Adrenal gland (tissue), 12 donors: ENCODE data around the gene SFMBT1. TPM values are rescaled to one million over a fixed set of nuclear protein-coding genes. Genes with fewer than 3 reads are reported as not detected.

Source experiments
- DNase-seq, 7 donors: peaks; one replicate each; pipeline ENCODE4 v3.0.0-alpha.2; 2019 to 2020
- H3K27ac ChIP-seq, 5 donors: fragments of 200-600 bp; sonication (generic) in 4 of 5; 1 replicate in 3 of 5; 2 replicates in 2 of 5; pipeline versions ENCODE4 v1.5.1 to v1.8.0; 2016 to 2020; ENCODE audit warnings: mild to moderate bottlenecking in 1 of 5
- H3K27me3 ChIP-seq: fragments of 200-600 bp; 2 replicates; pipeline ENCODE4 v1.8.0; 2021
- H3K36me3 ChIP-seq, 2 donors: fragments of 200-600 bp; replicated peaks in 1 of 2; 1 replicate in 1 of 2; 2 replicates in 1 of 2; pipeline versions ENCODE4 v1.5.1 to v1.8.0; 2018 to 2022
- H3K4me1 ChIP-seq, 2 donors: fragments of 200-600 bp; replicated peaks in 1 of 2; 1 replicate in 1 of 2; 2 replicates in 1 of 2; pipeline versions ENCODE4 v1.5.1 to v1.8.0; 2018 to 2021
- H3K4me3 ChIP-seq, 4 donors: fragments of 200-600 bp; sonication (generic) in 3 of 4; one replicate each; pipeline ENCODE4 v1.5.1; 2016 to 2018
- H3K9me3 ChIP-seq, 3 donors: fragments of 200-600 bp; sonication (generic) in 1 of 3; replicated peaks in 1 of 3; 1 replicate in 2 of 3; 2 replicates in 1 of 3; pipeline versions ENCODE4 v1.5.1 to v1.8.0; 2016 to 2021
- POLR2A ChIP-seq, 2 donors: fragments of 450-650 bp; IDR thresholded peaks; one replicate each; pipeline ENCODE4 v1.6.1; 2017; ENCODE audit warnings: antibody characterized with exemption in 2 of 2, mild to moderate bottlenecking in 2 of 2, moderate library complexity in 1 of 2
- WGBS, 4 donors: extraction: QIAGEN DNeasy Blood & Tissue Kit in 2 of 4; methylation state at CpG; one replicate each; pipeline versions ENCODE4 v1.1.5 to v1.1.7; 2013 to 2017; 5-methylcytosine and 5-hydroxymethylcytosine counted together
- intact Hi-C, 2 donors: fragments of 100-400 bp; cut with DNase I; formaldehyde crosslinking; loops; one replicate each; pipeline versions ENCODE4 v1.14.1 to v1.15.0; 2022 to 2023
- polyA plus RNA-seq, 3 donors: library from polyadenylated mRNA; stranded (reverse); fragments of 200-250 nt in 2 of 3; fragments of 350-450 nt in 1 of 3; fragmentation: Illumina TruSeq in 1 of 3; extraction: RNeasy Lipid Tissue Mini Kit (QIAGEN cat#74804) in 1 of 3; gene quantifications; one replicate each; pipeline ENCODE4 v1.2.3, GENCODE V29; 2013 to 2014
- total RNA-seq, 9 donors: library from RNA; depleted of rRNA in 4 of 9; stranded (reverse); fragments of >200 nt in 4 of 9; fragments of 120-200 nt in 1 of 9; fragmentation: NEBNext Ultra II Directional in 1 of 9; extraction: Animal tissue kit (Norgen Biotek cat#: 25700) in 1 of 9; gene quantifications; one replicate each; pipeline versions ENCODE4 v1.1.0 to v1.2.4, GENCODE V29; 2013 to 2023
- TF ChIP-seq, protein P1 (sequence below), 6 experiments: fragments of 450-650 bp in 4 of 6; fragments of 200-600 bp in 2 of 6; sonication (generic) in 1 of 6; IDR thresholded peaks; 1 replicate in 5 of 6; 2 replicates in 1 of 6; pipeline versions ENCODE4 v1.5.1 to v1.8.0; 2016 to 2021; ENCODE audit warnings: antibody characterized with exemption in 6 of 6, mild to moderate bottlenecking in 2 of 6, moderate library complexity in 1 of 6
- donor health status: healthy with polysubstance abuse.
- donor health status: Bipolar disorder and iron deficiency.
- donor health status: DM: yes; HTN: yes; CAD: no.
- donor health status: DM: no; HTN: no; CAD: no.
- donor health status: DM: no; HTN: no; CAD: no.
- donor health status: DM: yes; HTN: yes; CAD: no.

SFMBT1 gene
- total and polyA plus RNA-seq, 12 donors = 2.1 to 14.8 (median 8.3) TPM

DNA sequence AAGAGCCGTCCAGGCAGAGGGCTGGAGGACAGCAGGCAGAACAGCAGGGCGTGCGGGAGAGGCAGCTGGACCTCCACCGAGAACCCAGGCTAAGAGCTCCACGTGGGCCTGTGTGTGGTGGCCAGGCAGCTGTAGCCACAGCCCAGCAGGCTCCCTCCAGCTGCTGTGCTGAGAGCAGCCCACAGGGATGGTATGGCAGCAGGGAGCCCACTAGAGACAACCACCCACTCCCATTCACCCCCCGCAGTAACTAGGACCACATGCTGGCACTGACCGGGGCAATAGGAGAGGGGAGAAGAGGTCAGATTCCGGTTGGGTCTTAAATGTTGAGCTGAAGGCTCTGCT, 185.5 kb downstream of the SFMBT1 start:
- 83 to 94% (median 91%) methylated on average over 7 to 8 of the region's 8 CpGs for WGBS, 4 donors
- intact Hi-C loops = no loop called here
- H3K4me3 ChIP-seq = no peak overlapping the region
- no peaks in the 10 kb centered on the region for H3K27me3 ChIP-seq
- no peaks in the 10 kb centered on the region for H3K9me3 ChIP-seq
- H3K27ac ChIP-seq = no peak overlapping the region
- H3K4me1 ChIP-seq = peaks cover 0 to 2% of the 10 kb centered on the region in 2 donors
- no peak for DNase-seq
- TF ChIP-seq POLR2A (IDR thresholded peaks at IDR 0.05) = no peak
- TF ChIP-seq, protein P1, sequence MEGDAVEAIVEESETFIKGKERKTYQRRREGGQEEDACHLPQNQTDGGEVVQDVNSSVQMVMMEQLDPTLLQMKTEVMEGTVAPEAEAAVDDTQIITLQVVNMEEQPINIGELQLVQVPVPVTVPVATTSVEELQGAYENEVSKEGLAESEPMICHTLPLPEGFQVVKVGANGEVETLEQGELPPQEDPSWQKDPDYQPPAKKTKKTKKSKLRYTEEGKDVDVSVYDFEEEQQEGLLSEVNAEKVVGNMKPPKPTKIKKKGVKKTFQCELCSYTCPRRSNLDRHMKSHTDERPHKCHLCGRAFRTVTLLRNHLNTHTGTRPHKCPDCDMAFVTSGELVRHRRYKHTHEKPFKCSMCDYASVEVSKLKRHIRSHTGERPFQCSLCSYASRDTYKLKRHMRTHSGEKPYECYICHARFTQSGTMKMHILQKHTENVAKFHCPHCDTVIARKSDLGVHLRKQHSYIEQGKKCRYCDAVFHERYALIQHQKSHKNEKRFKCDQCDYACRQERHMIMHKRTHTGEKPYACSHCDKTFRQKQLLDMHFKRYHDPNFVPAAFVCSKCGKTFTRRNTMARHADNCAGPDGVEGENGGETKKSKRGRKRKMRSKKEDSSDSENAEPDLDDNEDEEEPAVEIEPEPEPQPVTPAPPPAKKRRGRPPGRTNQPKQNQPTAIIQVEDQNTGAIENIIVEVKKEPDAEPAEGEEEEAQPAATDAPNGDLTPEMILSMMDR (IDR thresholded peaks at IDR 0.05) = no peak
- no peaks in the 10 kb centered on the region for H3K36me3 ChIP-seq

DNA sequence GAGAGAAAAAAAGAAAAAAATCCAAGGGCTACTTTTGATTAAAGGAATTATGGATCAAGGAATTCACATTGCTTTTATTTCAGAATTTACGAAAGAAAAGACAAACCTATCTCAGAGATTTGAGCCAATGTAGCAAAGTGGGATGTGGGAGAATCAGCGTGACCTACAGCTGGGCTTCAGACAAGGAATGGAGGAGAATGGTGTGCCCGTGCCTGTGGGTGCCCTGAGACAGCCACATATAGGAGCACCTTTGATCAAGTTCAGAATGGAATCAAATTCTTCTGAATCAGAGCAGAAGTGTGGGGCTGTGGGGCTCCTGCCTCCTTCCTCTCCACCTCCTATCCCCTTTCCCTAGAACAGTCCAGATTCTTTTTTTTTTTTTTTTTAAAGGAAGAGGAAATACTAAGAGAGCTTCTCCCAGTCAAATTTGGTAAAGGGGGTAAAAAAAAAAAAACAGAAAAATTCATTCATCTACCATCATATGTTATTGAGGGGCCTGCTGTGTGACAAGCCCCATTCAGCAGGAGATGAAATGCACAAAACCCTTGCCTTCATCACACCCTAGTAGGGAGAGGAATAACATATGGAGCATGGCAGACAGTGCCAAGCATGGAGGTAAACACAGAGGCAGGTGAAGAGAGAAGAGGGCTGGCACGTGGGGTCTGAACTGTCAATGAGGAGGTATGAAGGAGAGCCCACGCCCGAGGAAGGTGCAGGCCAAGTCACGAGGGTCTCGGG, 186.0 kb downstream of the SFMBT1 start:
- Histone ChIP-seq H3K27ac (no peak overlapping the region), H3K4me1 (peaks cover 0 to 2% of the 10 kb centered on the region in 2 donors), H3K4me3 (no peak overlapping the region), H3K27me3 (no peaks in the 10 kb centered on the region), H3K9me3 (no peaks in the 10 kb centered on the region), H3K36me3 (peaks cover 0 to under 1% of the 10 kb centered on the region in 2 donors)
- no peak for TF ChIP-seq POLR2A (IDR thresholded peaks at IDR 0.05)
- TF ChIP-seq, protein P1 (IDR thresholded peaks at IDR 0.05) = no peak
- intact Hi-C loops = loop anchor here in 1 of 2 donors (10.0 kb wide), 1 partner anchor 75 kb away; no protein-coding TSS in a partner anchor
- DNase-seq = no peak
- WGBS, 4 donors = 88 to 94% (median 89%) methylated on average over 8 of the region's 8 CpGs

DNA sequence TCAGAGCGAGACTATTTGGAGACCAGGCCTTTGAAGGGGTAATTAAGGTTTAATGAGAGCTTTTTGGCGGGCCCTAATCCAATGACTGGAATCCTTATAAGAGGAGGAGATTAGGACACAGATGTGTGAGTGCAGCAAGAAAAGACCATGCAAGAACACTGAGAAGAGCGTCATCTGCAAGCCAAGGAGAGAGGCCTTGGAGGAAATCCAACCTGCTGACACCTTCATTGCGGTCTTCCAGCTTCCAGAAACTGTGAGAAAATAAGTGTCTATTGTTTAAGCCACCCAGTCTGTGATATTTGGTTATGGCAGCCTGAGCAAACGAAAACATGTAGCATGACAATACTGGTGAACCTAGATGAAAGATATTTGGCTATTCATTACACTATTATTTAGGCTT, 188.0 kb downstream of the SFMBT1 start:
- no peak for TF ChIP-seq POLR2A (IDR thresholded peaks at IDR 0.05)
- TF ChIP-seq, protein P1 (IDR thresholded peaks at IDR 0.05) = no peak
- no peak overlapping the region for H3K4me3 ChIP-seq
- peaks cover 0 to 8% of the 10 kb centered on the region in 2 donors for H3K36me3 ChIP-seq
- no peak for DNase-seq
- intact Hi-C loops = loop anchor here in 1 of 2 donors (10.0 kb wide), 1 partner anchor 77 kb away; no protein-coding TSS in a partner anchor
- no peaks in the 10 kb centered on the region for H3K9me3 ChIP-seq
- H3K27me3 ChIP-seq = no peaks in the 10 kb centered on the region
- H3K27ac ChIP-seq = no peak overlapping the region
- 79 to 95% (median 93%) methylated on average over 5 of the region's 5 CpGs for WGBS, 4 donors
- H3K4me1 ChIP-seq = peaks cover 0 to 8% of the 10 kb centered on the region in 2 donors

DNA sequence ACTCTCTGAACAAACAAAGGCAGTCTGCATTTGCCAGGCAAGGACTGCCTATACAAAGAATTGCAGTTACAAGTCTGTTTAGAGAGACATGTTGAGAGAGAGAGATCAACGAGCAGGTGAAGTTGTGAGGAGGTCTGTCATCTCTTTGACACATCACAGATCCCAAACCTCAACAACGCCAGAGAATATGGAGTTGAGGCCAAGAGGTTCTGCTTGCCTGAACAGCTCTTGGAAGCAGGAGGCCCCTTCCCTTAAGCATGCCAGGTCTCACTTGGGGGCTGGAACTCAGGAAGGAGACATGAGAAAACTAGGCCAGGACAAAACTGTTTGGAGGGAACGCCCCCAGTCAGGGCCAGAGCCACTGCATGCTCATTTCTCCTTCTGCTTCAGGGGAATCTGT, 188.7 kb downstream of the SFMBT1 start:
- DNase-seq = no peak
- Histone ChIP-seq H3K27me3 (no peaks in the 10 kb centered on the region), H3K4me1 (peaks cover 0 to 12% of the 10 kb centered on the region in 2 donors), H3K27ac (no peak overlapping the region), H3K36me3 (peaks cover 0 to 13% of the 10 kb centered on the region in 2 donors), H3K9me3 (no peaks in the 10 kb centered on the region), H3K4me3 (no peak overlapping the region)
- TF ChIP-seq, protein P1 (IDR thresholded peaks at IDR 0.05) = no peak
- no peak for TF ChIP-seq POLR2A (IDR thresholded peaks at IDR 0.05)
- intact Hi-C loops = loop anchor here in 1 of 2 donors (10.0 kb wide), 1 partner anchor 78 kb away; no protein-coding TSS in a partner anchor
- 79 to 87% (median 81%) methylated on average over 3 of the region's 3 CpGs for WGBS, 4 donors
